NCI-H526 treated with DMSO at 0.1 percent for 48 hours (cell line): Measurements from ENCODE around the gene HMCN2.

Experiments
- DNase-seq: peaks from one replicate; lab custom pipeline; 2025; lab: John Stamatoyannopoulos, UW

Gene HMCN2

GRCh38 chr9:130451509-130452388 is 186.2 kb downstream of the HMCN2 start:
- DNase-seq = no peak

- no peak for DNase-seq
Measured at GRCh38 chr9:130452835-130453234, 187.3 kb downstream of the HMCN2 start.

GRCh38 chr9:130453487-130453886 is 187.9 kb downstream of the HMCN2 start:
- no peak for DNase-seq

- no peak for DNase-seq
Measured at GRCh38 chr9:130454096-130454811, 188.7 kb downstream of the HMCN2 start.

GRCh38 chr9:130454812-130455325 is 189.3 kb downstream of the HMCN2 start:
- DNase-seq = no peak

- no peak for DNase-seq
Measured at GRCh38 chr9:130458027-130458803, 192.7 kb downstream of the HMCN2 start.

- DNase-seq = no peak
Measured at GRCh38 chr9:130458804-130459067, 193.2 kb downstream of the HMCN2 start.

- DNase-seq = no peak
Measured at GRCh38 chr9:130459151-130459550, 193.6 kb downstream of the HMCN2 start.

GRCh38 chr9:130459941-130460669 is 194.5 kb downstream of the HMCN2 start:
- no peak for DNase-seq

- DNase-seq = no peak
Measured at GRCh38 chr9:130461218-130461630, 195.7 kb downstream of the HMCN2 start.

- DNase-seq = no peak
Measured at GRCh38 chr9:130461731-130462130, 196.2 kb downstream of the HMCN2 start.

- no peak for DNase-seq
Measured at GRCh38 chr9:130462685-130463540, 197.4 kb downstream of the HMCN2 start.

GRCh38 chr9:130463763-130464745 is 198.5 kb downstream of the HMCN2 start:
- DNase-seq = no peak

- no peak for DNase-seq
Measured at GRCh38 chr9:130465383-130466096, 200.0 kb downstream of the HMCN2 start.

- DNase-seq = no peak
Measured at GRCh38 chr9:130466537-130467217, 201.1 kb downstream of the HMCN2 start.

GRCh38 chr9:130467316-130467715 is 201.8 kb downstream of the HMCN2 start:
- no peak for DNase-seq

- DNase-seq = no peak
Measured at GRCh38 chr9:130468566-130468965, 203.0 kb downstream of the HMCN2 start.

- DNase-seq = no peak
Measured at GRCh38 chr9:130470269-130470668, 204.7 kb downstream of the HMCN2 start.
